HL-60/S4 treated with retinoic acid at 250 ng/mL for 4 days and 3 days (cell line): ENCODE measurements around the gene CCDC17.
"Not testable (repeated sequence)": the region's sequence is repeated elsewhere in the genome, so short reads cannot be mapped to it uniquely, and the experiment has no call there.

Experiments
- in situ Hi-C: fragments of 300-500 bp; cut with MboI; formaldehyde crosslinking; loops from 2 replicates; pipeline ENCODE4 v1.7.0; 2022; ENCODE audit warnings: low sequenced_read_pairs

The CCDC17 gene

DNA sequence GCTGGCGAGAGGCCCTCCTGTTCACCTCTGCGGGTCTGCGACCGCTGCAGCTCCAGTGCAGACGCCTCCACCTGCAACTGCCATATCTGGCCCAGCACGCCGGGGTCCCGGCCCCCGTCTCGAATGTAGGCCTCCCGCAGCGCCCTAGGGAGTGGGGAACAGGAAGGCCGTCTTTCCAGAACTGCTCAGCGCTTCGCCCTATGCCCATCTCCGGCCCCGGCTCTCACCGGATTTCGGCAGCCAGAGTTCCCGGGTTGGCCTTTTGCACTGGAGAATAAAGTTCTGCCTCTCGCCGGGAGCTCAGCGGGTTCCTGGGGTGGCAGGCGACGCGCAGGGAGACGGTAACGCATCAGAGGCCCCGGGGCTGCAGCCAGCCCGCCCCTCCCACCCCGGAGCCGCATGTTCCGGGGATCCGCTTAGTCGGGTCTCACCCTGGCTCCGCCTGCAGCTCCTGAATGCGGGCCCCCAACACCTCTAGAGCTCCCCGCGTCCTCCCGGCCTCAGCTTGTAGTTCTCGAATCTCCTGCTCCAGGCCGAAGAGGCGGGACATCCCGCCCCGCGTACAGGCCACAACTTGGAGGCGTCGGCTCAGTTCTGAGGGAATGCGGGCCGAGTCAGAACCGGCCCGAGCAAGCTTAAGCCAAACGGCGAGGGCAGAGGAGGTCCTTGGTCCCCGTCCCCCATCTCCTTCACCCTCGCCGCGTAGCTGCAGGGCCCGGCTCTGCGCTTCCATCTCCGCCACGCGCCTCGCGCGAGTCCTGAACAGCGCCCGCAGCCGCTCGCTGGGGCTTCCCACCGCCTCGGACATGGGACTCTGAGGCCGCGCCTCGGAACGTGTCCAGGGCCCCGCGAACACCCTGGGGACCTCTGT lies 1.1 kb downstream of the CCDC17 start:
- in situ Hi-C loops: no loop called here

DNA sequence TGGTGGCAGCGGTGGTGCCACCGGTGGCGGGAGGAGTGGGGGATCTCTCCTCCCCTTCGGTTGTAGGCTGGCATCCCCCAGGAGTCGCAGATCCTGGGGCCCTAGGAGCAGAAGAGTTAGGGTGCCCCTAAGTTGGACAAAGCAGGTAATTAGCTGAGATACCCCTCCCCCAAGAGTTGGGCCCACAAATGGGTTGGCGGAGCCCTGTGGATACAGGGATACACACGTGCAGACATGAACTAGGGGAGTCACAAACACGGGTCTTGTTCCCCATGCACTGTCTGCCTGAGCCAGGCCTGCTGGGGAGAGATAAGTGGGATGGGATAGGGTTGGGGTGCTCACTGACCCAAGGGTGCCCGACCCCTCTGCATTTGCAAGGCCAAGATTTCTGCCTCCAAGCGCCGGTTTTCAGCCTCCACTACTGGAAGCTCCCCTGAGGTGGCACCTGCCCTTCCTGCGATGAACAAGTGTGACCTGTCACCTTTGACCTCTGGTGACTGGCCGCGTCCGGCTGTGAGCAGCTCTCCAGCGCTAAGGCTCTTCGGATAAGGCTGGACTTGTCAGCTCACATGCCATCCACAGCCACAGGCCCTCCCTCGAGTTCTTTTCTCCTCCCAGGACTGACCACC lies 1.8 kb downstream of the CCDC17 start:
- in situ Hi-C loops: no loop called here

DNA sequence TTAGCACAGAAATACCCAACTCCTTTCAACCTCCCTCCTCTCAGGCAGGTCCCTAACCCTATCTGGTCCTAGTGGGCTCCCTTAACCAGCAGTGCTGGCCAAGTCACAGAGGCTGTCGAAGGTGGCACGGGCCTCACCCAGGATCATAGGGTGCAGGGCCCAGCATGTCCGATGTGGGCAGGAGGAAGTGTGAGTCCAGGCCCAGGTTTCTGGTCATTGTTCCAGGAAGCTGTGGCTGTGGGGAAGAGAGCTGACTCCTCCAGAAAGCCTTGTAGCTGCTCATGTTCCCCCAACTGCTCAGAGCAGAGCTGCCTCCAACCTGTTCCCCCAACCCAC lies 2.4 kb downstream of the CCDC17 start:
- in situ Hi-C loops: no loop called here

DNA sequence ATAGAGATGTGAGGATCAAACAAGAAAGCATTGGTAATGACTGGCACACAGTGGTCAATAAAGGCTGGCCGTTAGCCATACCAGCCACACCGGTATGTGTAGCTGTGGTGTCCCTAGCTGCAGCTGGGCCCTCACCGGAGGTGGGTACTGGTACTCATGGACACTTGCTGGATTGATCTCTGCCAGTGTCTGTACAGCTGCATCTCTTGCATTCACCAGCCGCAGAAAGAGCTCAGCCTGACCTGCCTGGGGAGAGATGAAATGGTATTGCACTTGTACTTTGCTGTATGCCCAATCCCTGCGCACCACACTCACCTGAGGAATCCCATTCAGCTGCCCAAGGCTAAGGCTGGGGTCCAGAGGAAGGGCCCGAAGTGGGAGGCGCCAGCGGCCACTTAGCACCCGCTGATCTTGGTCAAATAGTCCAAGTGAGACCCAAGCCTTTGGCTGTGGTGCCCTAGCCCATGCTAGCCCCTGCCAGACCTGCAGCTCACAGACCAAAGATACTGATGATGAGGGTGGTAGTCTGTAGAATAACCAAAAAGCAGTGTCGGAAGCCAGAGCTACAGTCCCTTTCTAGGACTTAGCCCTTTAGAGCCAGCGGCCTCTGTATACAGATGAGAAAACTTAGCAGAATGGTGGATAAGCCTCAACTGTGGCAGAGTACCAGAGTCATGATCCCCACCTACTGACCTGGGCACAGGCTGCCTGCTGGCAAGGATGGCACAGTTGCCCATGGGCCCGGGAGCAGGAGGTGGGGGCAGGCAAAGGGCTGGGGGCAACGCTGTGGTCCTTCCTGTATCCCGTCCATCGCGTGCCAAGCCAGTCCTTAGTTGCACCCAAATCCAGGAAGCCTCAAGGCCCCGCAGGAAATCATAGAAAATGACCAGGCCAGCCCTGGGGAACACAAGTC lies 3.0 kb downstream of the CCDC17 start:
- in situ Hi-C loops: no loop called here

DNA sequence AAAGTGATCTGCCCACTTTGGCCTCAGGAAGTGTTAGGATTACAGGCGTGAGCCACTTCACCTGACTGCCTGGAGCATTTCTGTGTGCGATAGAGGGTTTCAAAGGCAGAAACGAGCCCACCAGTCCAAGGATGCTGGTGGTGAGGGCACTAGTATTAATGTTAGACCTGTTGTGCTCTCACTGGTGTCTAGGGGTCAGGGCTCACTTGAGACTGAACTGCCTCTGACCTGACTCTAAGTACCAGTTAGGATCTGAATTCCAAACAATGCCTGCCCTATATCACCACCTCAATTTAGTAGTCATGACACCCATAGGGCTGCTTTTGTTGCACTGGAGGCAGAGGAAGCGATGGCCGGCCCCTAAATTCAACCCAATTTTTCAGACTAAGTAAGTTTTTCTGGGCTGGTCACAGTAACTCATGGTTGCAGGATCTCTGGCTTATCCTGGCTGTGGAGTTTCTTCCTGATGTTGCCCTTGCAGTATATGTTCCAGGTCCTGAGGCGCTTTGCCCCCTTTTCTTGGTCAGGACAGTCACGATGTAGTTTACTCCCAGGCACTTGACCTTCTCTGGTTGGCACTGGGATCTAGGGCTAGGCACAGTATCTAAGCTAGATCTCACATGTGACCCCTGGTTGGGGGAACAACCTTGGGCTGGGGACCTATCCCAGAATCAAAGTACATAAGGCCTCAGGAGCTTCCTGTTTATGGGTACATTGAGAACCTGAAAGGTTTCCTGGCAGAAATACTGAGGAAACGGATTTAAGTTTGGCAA lies 4.5 kb downstream of the CCDC17 start:
- in situ Hi-C loops: no loop called here

DNA sequence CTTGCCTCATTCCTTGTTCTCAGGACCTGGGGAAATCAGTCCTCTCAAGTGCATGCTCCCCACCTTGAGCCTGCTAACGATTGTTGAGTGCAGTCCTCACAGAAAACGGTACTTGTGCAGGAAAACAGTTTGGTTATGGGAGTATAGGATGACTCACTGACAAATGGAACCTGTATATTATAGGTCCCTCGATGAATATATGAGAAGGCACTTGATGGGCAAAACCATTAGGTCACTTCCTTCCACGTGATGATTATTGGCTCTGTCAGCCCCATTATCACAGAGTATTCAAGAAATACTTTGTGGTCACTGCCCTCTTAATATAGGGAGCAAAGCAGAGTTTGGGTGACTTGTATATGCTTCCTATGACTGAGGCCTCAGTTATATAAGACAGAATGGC lies 6.2 kb downstream of the CCDC17 start:
- in situ Hi-C loops: no loop called here

DNA sequence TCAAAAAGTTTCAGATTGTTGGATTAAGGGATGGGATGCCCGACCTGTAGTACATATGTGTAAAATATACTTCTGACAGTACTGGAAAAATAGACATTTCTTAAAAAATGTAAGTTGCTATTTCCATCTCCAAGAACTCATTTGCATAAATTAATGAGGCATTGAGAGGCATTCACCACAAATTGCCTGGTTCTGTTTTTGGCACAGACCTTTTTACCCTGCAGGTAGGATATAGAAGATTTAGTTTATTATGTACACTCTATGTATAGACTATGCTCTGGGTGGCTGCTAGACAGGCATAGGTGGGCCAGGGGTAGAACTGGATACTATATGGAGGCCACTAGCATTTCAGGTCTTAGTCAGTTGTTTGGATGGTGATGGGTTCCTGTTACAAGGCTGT lies 8.0 kb downstream of the CCDC17 start:
- in situ Hi-C loops: no loop called here

DNA sequence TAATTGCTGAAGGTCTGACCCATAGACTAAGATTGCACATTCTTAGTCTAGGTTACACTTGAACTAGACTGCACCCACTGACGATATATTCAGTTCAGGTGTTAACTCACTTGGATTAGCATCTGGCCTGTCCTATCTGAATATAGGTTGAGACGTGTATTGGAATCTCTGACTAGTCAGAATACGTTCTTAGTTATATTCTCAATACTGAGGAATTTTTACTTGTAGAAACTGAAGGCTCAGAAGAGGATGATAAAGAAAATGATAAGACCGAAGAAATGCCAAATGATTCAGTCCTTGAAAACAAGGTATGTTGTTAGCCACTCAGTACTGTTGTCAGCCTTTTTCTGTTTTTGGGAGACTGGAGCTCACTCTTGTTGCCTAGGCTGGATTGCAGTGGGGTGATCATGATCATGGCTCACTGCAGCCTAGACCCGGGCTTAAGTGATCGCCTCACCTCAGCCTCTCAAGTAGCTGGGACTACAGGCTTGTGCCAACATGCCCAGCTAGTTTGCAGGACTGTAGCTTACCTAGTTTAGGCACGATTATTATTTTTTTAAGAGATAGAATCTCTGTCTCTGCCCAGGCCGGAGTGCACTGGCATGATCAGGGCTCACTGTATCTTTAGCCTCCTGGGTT lies 10.8 kb downstream of the CCDC17 start:
- in situ Hi-C loops: no loop called here

DNA sequence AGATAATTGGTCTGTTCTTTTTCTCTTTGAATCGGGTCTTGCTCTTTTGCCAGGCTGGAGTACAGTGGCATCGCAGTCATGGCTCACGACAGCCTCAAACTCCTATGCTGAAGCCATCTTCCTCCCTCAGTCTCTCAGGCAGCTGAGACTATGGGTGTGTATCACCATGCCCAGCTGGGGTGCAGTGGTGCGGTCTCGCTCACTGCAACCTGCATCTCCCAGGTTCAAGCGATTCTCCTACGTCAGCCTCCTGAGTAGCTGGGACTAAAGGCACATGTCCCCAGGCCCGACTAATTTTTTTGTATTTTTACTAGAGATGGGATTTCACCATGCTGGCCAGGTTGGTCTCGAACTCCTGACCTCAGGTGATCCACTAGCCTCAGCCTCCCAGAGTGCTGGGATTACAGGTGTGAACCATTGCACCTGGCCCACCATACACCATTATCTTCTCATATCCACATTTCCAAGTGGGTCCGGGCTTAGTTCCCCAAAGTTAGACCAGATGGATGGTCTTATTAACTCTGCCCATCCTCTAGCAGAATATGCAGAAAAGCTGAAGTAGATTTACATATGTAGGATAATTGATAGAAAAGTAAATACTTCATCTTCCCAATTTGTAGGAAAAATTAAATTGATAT lies 13.1 kb downstream of the CCDC17 start:
- in situ Hi-C loops: no loop called here

DNA sequence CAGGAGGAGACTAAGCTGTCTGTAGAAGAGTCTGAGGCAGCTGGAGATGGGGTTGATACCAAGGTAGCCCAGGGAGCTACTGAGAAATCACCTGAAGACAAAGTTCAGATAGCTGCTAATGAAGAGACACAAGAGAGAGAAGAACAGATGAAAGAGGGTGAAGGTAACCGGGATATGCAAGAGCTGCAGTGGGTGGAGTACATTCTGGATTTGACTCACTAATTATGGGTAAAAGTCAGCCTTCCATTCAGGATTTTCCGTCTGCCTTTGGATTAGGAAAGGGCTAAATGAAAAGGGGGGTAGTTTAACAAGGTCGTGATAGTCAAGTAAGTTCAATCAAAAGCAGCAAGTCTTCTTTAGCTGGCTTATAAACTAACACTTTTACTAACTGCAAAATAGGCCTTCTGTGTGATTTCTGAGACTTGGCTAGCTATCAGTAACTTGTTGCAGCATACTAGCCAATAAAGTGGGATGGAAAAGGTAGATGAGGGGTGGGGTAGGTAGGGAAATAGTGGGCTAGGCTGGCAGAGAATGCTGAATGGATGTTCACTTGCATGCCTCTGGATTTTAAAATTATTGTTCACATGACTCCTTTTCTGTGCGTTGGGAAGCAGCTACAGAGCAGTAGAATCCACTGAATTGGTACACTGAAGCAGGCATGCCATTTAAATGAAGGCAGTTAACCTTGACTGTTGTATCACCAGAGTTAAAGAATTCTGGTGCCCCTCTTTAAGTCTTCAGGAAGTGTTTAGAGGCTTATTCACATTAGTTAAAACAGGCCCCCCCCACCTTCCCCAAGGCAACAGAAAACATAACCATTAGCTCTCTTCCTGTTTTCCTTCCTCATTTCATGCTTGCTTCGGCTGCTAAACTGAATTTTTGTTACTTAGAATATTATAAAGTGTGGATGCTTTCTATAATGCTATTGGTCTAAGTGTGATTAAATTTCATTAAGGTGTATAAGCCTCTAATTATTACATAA lies 15.4 kb downstream of the CCDC17 start:
- in situ Hi-C loops: no loop called here

DNA sequence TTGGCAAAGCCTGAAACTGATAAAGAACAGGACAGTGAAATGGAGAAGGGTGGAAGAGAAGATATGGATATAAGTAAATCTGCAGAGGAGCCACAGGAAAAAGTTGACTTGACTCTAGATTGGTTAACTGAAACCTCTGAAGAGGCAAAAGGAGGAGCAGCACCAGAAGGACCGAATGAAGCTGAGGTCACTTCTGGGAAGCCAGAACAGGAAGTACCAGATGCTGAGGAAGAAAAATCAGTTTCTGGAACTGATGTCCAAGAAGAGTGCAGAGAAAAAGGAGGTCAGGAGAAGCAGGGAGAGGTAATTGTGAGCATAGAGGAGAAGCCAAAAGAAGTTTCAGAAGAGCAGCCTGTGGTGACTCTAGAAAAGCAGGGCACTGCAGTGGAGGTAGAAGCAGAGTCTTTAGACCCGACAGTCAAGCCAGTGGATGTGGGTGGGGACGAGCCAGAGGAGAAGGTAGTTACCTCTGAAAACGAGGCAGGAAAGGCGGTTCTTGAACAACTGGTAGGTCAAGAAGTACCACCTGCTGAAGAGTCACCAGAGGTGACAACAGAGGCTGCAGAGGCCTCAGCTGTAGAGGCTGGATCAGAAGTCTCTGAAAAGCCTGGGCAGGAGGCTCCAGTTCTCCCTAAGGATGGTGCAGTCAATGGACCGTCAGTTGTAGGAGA lies 16.3 kb downstream of the CCDC17 start:
- in situ Hi-C loops: no loop called here

DNA sequence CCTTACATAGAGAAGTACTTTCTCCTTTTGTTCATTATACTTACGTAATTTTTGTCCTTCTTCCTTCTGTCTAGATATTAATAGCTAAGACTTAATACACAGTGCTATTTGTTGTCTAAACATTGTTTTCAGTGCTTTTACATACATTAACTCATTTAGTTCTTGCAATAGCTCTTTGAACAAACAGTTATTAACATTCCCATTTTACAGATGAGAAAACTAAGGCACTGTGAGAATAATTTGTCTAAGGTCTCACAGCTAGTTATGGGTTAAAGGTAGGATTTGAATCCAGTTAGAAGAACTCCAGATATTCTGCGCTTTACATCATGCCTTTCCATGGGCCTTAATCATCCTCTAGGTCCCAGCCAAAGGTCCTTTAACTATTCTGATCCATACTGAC lies 19.6 kb downstream of the CCDC17 start:
- in situ Hi-C loops: no loop called here

DNA sequence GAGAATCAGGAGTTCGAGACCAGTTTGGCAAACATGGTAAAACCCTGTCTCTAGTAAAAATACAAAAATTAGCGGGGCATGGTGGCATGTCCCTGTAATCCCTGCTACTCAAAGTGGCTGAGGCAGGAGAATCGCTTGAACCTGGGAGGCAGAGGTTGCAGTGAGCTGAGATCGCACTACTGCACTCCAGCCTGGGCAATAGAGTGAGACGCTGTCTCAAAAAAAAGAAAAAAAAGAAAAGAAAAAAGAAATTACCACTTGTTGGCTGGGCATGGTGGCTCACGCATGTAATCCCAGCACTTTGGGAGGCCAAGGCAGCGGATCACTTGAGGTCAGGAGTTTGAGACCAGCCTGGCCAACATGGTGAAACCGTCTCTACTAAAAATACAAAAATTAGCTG lies 27.1 kb downstream of the CCDC17 start:
- in situ Hi-C loops: not testable (repeated sequence)

DNA sequence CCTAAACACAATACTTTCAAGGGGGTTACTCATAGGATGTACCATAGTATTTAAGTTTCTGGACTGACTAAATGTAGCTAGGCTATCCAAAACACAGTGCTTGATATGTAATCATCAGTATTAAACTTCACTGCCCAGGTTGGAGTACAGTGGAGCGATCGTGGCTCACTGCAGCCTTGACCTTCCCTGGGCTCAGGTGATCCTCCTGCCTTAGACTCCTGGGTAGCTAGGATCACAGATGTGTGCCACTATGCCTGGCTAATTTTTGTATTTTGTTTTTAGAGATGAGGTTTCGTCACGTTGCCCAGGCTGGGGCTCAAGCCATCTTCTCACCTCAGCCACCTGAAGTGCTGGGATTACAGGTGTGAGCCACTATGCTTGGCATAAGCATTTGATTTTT lies 29.4 kb downstream of the CCDC17 start:
- in situ Hi-C loops: no loop called here

DNA sequence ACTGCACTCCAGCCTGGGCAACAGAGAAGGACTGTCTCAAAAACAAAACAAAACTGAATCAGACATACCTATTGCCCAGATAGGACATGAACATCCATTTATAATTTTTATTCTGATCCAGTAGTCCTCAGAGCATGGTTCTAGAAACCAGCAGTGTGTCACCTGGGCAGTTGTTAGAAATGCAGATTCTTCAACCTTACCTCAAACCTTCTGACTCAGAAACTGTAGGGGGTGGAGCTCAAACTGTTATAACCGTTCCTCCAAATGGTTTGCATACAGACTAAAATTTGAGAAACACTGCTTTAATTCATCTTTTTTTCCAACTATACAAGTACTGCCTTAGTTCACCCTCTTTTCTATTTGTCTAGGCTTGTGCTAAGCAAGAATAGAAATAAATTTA lies 34.0 kb downstream of the CCDC17 start:
- in situ Hi-C loops: no loop called here

DNA sequence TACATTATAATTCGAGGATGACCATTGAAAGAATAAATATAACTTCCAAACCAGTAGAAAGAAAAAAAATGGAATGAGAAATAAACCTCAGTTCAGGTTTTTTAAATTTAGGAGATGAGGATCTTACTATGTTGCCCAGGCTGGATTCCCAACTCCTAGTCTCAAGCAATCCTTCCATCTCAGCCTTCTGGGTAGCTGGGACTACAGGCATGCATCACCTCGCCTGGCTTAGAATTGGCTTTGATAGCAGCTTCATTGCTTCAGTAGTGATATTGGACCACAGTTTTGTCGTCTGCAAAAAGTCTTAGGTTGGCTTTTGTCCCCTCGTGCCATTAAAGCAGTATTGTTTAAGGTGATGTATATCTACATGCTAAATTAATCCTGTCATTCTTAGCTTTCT lies 37.1 kb downstream of the CCDC17 start:
- in situ Hi-C loops: no loop called here

DNA sequence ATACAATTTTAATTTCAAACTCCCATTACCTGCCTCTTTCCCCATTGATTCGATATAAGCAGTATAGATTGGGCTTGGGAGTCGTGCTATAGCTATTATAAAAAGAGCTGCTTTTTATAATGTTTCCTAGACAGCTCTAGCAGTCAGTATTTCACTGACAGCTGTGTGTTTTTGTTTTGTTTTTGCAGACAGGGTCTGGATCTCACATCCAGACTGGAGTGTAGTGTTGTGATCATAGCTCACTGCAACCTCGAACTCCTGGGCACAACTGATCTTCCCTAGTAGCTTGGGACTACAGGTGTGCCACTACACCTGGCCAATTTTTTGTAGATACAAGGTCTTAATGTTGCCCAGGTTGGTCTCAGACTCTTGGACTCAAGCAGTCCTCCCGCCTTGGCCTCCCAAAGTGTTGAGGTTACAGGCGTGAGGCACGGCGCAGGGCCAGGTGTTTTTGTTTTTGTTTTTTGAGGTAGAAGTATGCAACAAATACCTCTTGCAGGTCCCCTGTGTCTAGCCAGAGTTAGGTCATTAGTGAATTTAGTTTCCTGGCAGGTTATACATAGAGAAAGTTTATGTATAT lies 38.3 kb downstream of the CCDC17 start:
- in situ Hi-C loops: no loop called here

DNA sequence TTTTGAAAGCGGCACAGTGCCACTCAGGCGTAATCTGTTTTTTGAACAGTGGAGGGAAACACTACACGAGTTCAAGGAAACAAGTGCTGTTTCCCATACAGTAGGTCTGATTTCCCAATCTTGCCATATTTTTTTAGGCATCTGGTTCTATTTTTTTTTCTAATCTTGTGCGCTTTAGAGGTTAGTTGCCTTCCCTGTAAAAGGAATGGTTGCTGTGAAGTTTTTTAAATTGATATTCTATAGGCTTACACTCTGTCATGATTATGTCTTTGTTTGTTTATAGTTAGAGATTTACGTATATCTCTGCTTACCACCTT lies 38.8 kb downstream of the CCDC17 start:
- in situ Hi-C loops: no loop called here
